Glutamatergic neuron (in vitro differentiated cells): ENCODE results near the gene NFIA. TPM values are rescaled to one million over a fixed set of nuclear protein-coding genes. Genes with fewer than 3 reads are reported as not detected.

ENCODE experiments used
- DNase-seq: peaks from one replicate; pipeline ENCODE4 v3.0.0; 2022
- H3K27ac Mint-ChIP-seq: one replicate; pipeline ENCODE4 v1.8.0; 2020; ENCODE audit warnings: mild to moderate bottlenecking, mixed read lengths, inconsistent platforms; ENCODE audit not compliant: unreplicated experiment
- H3K27me3 Mint-ChIP-seq: one replicate; pipeline ENCODE4 v1.8.0; 2020; ENCODE audit warnings: mild to moderate bottlenecking, moderate library complexity, mixed read lengths, inconsistent platforms; ENCODE audit not compliant: unreplicated experiment
- H3K36me3 Mint-ChIP-seq: one replicate; pipeline ENCODE4 v1.8.0; 2020; ENCODE audit warnings: mild to moderate bottlenecking, mixed read lengths, inconsistent platforms; ENCODE audit not compliant: unreplicated experiment
- H3K4me1 Mint-ChIP-seq: one replicate; pipeline ENCODE4 v1.8.0; 2020; ENCODE audit warnings: mild to moderate bottlenecking, low read depth, mixed read lengths, inconsistent platforms; ENCODE audit not compliant: unreplicated experiment
- H3K4me3 Mint-ChIP-seq: one replicate; pipeline ENCODE4 v1.8.0; 2020; ENCODE audit warnings: mild to moderate bottlenecking, mixed read lengths, inconsistent platforms; ENCODE audit not compliant: unreplicated experiment
- H3K9me3 Mint-ChIP-seq: one replicate; pipeline ENCODE4 v1.8.0; 2020; ENCODE audit warnings: mild to moderate bottlenecking, moderate library complexity, mixed read lengths, inconsistent platforms; ENCODE audit not compliant: unreplicated experiment
- CTCF ChIP-seq: fragments of 200-600 bp; sonication (generic); IDR thresholded peaks from one replicate; pipeline ENCODE4 v1.5.0; 2021; ENCODE audit not compliant: partially characterized antibody, unreplicated experiment
- total RNA-seq: library from RNA; stranded (reverse); fragmentation: NEBNext Ultra II Directional; extraction: Animal tissue kit (Norgen Biotek cat#: 25700); gene quantifications from one replicate; pipeline ENCODE4 v1.2.1, GENCODE V29; 2021; ENCODE audit not compliant: unreplicated experiment

Gene NFIA
- total RNA-seq, 1 donor from 2014 or later: 16.4 TPM

- Mint-ChIP-seq H3K4me1 (peaks cover 20% of the 10 kb centered on the region), H3K27ac (no peak overlapping the region), H3K27me3 (no peaks in the 10 kb centered on the region), H3K36me3 (no peaks in the 10 kb centered on the region), H3K4me3 (no peak overlapping the region), H3K9me3 (no peaks in the 10 kb centered on the region)
- DNase-seq: no peak
- TF ChIP-seq CTCF: no peak
These were observed 66.9 kb downstream of the NFIA start for GRCh38 chr1:61149010-61149860.

- no peak for DNase-seq
- no peak for TF ChIP-seq CTCF
- Mint-ChIP-seq H3K4me1 (peaks cover 21% of the 10 kb centered on the region), H3K36me3 (no peaks in the 10 kb centered on the region), H3K27me3 (peaks cover 3% of the 10 kb centered on the region), H3K4me3 (no peak overlapping the region), H3K27ac (no peak overlapping the region), H3K9me3 (no peaks in the 10 kb centered on the region)
These were observed 69.2 kb downstream of the NFIA start for GRCh38 chr1:61151565-61151964.

GRCh38 chr1:61152066-61152465, 69.7 kb downstream of the NFIA start:
- Mint-ChIP-seq H3K4me1 (peaks cover 21% of the 10 kb centered on the region), H3K36me3 (no peaks in the 10 kb centered on the region), H3K4me3 (no peak overlapping the region), H3K9me3 (no peaks in the 10 kb centered on the region), H3K27me3 (peaks cover 3% of the 10 kb centered on the region), H3K27ac (no peak overlapping the region)
- no peak for TF ChIP-seq CTCF
- DNase-seq: no peak

GRCh38 chr1:61152469-61153105, 70.2 kb downstream of the NFIA start:
- Mint-ChIP-seq H3K36me3 (no peaks in the 10 kb centered on the region), H3K4me3 (no peak overlapping the region), H3K27me3 (peaks cover 3% of the 10 kb centered on the region), H3K4me1 (peaks cover 23% of the 10 kb centered on the region), H3K9me3 (no peaks in the 10 kb centered on the region), H3K27ac (no peak overlapping the region)
- TF ChIP-seq CTCF: no peak
- no peak for DNase-seq
